Measurements from ENCODE around the gene ISX. TPM values are rescaled to one million over a fixed set of nuclear protein-coding genes. Genes with fewer than 3 reads are reported as not detected.

The ISX gene
- total RNA-seq, 1 experiment from 2014 or later: not detected

DNA sequence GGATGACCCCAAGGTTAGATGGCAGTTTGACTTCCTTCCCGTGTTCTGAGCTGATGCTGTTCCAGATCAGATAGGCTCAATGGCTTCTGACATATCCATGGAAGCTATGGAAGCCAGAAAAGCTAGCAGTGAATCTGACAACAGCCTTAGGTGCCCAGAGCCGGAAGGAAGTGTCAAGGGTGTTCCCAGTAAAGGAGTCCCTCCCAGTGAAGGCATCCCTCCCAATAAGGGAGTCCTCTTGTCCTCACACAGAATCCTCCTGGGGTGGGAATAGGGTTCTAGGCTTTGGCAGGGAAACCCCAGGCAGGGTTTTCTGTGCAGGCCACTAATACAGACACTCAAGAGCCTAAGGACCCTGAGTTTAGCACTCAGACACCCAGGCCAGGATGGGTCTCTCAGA lies 47.0 kb upstream of the ISX start:
- Histone ChIP-seq H3K9me3 (ENCODE audit: control insufficient read depth, insufficient read depth, low read depth, low read length) (no peaks in the 10 kb centered on the region), H3K4me1 (ENCODE audit: control insufficient read depth, insufficient read depth, low read length) (no peaks in the 10 kb centered on the region), H3K36me3 (ENCODE audit: control insufficient read depth, insufficient read depth, low read length) (no peaks in the 10 kb centered on the region), H3K27me3 (ENCODE audit: control insufficient read depth, insufficient read depth, low read length) (no peaks in the 10 kb centered on the region), H3K4me3 (ENCODE audit: low read depth in 2 of 2, low read length in 2 of 2) (no peak overlapping the region), H3K27ac (ENCODE audit: low read length) (no peak overlapping the region)
- no TSS peak for BruUV-seq (replicated peaks)
- ATAC-seq (no peak), DNase-seq (ENCODE audit: low read depth, low spot score) (no peak)
- intact Hi-C loops (cut with micrococcal nuclease; ENCODE audit: unreplicated experiment): no loop called here
- POLR2A ChIA-PET: no interaction called here
- CTCF ChIA-PET: no interaction called here
- in situ Hi-C loops (cut with HindIII; ENCODE audit: low pct_unique_long_range_greater_than_20kb, low sequenced_read_pairs): no loop called here
- TF ChIP-seq, protein P1, sequence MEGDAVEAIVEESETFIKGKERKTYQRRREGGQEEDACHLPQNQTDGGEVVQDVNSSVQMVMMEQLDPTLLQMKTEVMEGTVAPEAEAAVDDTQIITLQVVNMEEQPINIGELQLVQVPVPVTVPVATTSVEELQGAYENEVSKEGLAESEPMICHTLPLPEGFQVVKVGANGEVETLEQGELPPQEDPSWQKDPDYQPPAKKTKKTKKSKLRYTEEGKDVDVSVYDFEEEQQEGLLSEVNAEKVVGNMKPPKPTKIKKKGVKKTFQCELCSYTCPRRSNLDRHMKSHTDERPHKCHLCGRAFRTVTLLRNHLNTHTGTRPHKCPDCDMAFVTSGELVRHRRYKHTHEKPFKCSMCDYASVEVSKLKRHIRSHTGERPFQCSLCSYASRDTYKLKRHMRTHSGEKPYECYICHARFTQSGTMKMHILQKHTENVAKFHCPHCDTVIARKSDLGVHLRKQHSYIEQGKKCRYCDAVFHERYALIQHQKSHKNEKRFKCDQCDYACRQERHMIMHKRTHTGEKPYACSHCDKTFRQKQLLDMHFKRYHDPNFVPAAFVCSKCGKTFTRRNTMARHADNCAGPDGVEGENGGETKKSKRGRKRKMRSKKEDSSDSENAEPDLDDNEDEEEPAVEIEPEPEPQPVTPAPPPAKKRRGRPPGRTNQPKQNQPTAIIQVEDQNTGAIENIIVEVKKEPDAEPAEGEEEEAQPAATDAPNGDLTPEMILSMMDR (IDR thresholded peaks at IDR 0.05): no peak
- TF ChIP-seq POLR2AphosphoS5 (IDR thresholded peaks at IDR 0.05; ENCODE audit: low read depth, low read length): no peak
- TF ChIP-seq REST (IDR thresholded peaks at IDR 0.05; ENCODE audit: insufficient read depth in 1 of 2, low read depth in 2 of 2, low read length in 1 of 2): no peak
- TF ChIP-seq SIN3A (IDR thresholded peaks at IDR 0.05; ENCODE audit: borderline replicate concordance, insufficient read depth, low read depth, low read length): no peak
- no peak for TF ChIP-seq TCF7L2 (IDR thresholded peaks at IDR 0.05; ENCODE audit: low read depth, low read length)

DNA sequence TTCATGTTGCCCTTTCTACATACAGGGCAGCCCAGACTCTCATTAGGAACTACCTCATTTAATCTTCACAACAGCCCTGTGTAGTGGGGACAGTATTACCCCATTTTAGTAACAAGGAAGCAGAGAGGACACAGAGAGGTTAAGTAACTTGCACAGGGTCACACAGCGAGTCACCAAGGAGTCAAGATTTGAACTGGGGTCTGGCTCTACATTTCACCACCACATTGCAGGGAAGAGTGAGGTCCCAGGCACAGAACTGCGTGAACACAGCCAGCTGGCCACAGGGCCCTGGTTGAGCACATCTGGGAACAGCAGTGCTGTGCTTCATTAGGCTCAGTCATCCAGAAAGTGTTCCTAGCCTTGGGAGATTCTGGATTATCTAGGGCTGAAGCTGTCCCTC lies 45.4 kb upstream of the ISX start:
- in situ Hi-C loops (cut with HindIII; ENCODE audit: low pct_unique_long_range_greater_than_20kb, low sequenced_read_pairs): no loop called here
- Histone ChIP-seq H3K36me3 (ENCODE audit: control insufficient read depth, insufficient read depth, low read length) (no peaks in the 10 kb centered on the region), H3K9me3 (ENCODE audit: control insufficient read depth, insufficient read depth, low read depth, low read length) (no peaks in the 10 kb centered on the region), H3K4me3 (ENCODE audit: low read depth in 2 of 2, low read length in 2 of 2) (no peak overlapping the region), H3K27me3 (ENCODE audit: control insufficient read depth, insufficient read depth, low read length) (no peaks in the 10 kb centered on the region), H3K27ac (ENCODE audit: low read length) (no peak overlapping the region), H3K4me1 (ENCODE audit: control insufficient read depth, insufficient read depth, low read length) (no peaks in the 10 kb centered on the region)
- intact Hi-C loops (cut with micrococcal nuclease; ENCODE audit: unreplicated experiment): loop anchor here (5.0 kb wide), 1 partner anchor 1098 kb away; the partner anchor contains the start of gene LARGE1
- ATAC-seq: no peak
- ChIA-PET CTCF (no interaction called here), POLR2A (no interaction called here)
- DNase-seq (ENCODE audit: low read depth, low spot score): no peak
- no TSS peak for BruUV-seq (replicated peaks)
- TF ChIP-seq POLR2AphosphoS5 (IDR thresholded peaks at IDR 0.05; ENCODE audit: low read depth, low read length) (no peak), SIN3A (IDR thresholded peaks at IDR 0.05; ENCODE audit: borderline replicate concordance, insufficient read depth, low read depth, low read length) (no peak), REST (IDR thresholded peaks at IDR 0.05; ENCODE audit: insufficient read depth in 1 of 2, low read depth in 2 of 2, low read length in 1 of 2) (no peak), TCF7L2 (IDR thresholded peaks at IDR 0.05; ENCODE audit: low read depth, low read length) (no peak)
- TF ChIP-seq, protein P1 (IDR thresholded peaks at IDR 0.05): no peak
